K562 (cell line): ENCODE results near the gene NAT14. TPM values are rescaled to one million over a fixed set of nuclear protein-coding genes. Genes with fewer than 3 reads are reported as not detected.

ENCODE experiments used
- DPF2 ChIP-seq: fragments of 450-650 bp; IDR thresholded peaks from 2 replicates; pipeline ENCODE4 v1.6.1; 2016
- KDM4B ChIP-seq, 2 experiments: fragments of 450-650 bp in 1 of 2; sonication (generic) in 1 of 2; IDR thresholded peaks; 2 replicates each; pipeline ENCODE4 v1.6.1; 2016 to 2017; ENCODE audit warnings: borderline replicate concordance in 2 of 2, antibody characterized with exemption in 1 of 2, low read depth in 1 of 2, mild to moderate bottlenecking in 1 of 2
- SMARCC2 ChIP-seq: fragments of 450-650 bp; IDR thresholded peaks from 2 replicates; pipeline ENCODE4 v1.6.1; 2017; ENCODE audit warnings: antibody characterized with exemption, moderate library complexity, mild to moderate bottlenecking, low read depth
- ZNF75A ChIP-seq: fragments of 450-650 bp; formaldehyde crosslinking; IDR thresholded peaks from 2 replicates; pipeline ENCODE4 v1.4.0; 2020; ENCODE audit warnings: mild to moderate bottlenecking
- polyA plus RNA-seq, 8 experiments: library from polyadenylated mRNA; depleted of rRNA in 4 of 8; stranded (reverse) in 5 of 8; unstranded in 3 of 8; fragments of >200 nt; fragmentation: Nextera tagmentation in 2 of 8; fragmentation: Illumina TruSeq in 1 of 8; extraction: Ambion mirVana in 2 of 8; extraction: Trizol in 1 of 8; gene quantifications; 2 replicates each; pipeline versions ENCODE4 v1.2.1 to v1.2.3, GENCODE V29; 2011 to 2014; ENCODE audit warnings: inconsistent platforms in 1 of 8, missing spikeins in 1 of 8
- total RNA-seq, 7 experiments: library from RNA; depleted of rRNA in 6 of 7; stranded (reverse); fragments of >200 nt in 6 of 7; fragmentation: Illumina TruSeq in 2 of 7; extraction: Trizol in 2 of 7; gene quantifications; 2 replicates each; pipeline versions ENCODE4 v1.2.1 to v1.2.3, GENCODE V29; 2011 to 2021; ENCODE audit warnings: low replicate concordance in 1 of 7
- TF ChIP-seq, protein P1 (sequence below): fragments of 450-650 bp; IDR thresholded peaks from 2 replicates; pipeline ENCODE4 v1.7.1; 2018; ENCODE audit warnings: mild to moderate bottlenecking, low read depth; ENCODE audit not compliant: partially characterized antibody
- TF ChIP-seq, protein P2 (sequence below): fragments of 450-650 bp; IDR thresholded peaks from 2 replicates; pipeline ENCODE4 v1.6.1; 2016; ENCODE audit warnings: mild to moderate bottlenecking, moderate library complexity

NAT14 gene
- total and polyA plus RNA-seq, 9 of the 15 experiments (the other 6 are each of a cell fraction or from before 2014, with no cell fraction given), result 2.4 to 77.0 (median 26.7) TPM

DNA sequence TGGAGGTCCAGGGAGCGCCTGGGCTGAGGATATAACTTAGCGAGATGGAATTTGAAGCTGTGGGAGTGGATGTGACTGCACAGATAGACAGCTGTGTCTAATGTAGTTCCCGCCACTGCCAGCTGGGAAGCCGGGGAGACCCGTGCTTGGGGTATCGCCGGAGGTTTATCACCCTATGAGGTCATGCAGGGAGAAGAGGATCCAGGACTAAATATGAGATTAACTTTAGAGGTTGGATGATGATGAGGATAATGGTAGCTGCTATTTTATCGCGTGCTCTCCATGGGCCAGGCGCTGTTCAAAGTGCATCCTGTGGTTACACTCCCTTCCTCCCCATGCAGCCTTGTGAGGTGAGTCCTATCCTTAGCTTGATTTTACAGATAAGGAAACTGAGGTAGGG lies 23.1 kb downstream of the NAT14 start (continued):
- TF ChIP-seq, protein P1, sequence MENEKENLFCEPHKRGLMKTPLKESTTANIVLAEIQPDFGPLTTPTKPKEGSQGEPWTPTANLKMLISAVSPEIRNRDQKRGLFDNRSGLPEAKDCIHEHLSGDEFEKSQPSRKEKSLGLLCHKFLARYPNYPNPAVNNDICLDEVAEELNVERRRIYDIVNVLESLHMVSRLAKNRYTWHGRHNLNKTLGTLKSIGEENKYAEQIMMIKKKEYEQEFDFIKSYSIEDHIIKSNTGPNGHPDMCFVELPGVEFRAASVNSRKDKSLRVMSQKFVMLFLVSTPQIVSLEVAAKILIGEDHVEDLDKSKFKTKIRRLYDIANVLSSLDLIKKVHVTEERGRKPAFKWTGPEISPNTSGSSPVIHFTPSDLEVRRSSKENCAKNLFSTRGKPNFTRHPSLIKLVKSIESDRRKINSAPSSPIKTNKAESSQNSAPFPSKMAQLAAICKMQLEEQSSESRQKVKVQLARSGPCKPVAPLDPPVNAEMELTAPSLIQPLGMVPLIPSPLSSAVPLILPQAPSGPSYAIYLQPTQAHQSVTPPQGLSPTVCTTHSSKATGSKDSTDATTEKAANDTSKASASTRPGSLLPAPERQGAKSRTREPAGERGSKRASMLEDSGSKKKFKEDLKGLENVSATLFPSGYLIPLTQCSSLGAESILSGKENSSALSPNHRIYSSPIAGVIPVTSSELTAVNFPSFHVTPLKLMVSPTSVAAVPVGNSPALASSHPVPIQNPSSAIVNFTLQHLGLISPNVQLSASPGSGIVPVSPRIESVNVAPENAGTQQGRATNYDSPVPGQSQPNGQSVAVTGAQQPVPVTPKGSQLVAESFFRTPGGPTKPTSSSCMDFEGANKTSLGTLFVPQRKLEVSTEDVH, result no peak
- TF ChIP-seq DPF2 (no peak), KDM4B (IDR thresholded peaks at IDR 0.05; ENCODE audit: borderline replicate concordance in 2 of 2, low read depth in 1 of 2) (no peak), ZNF75A (CRISPR knock-in tag) (no peak), SMARCC2 (no peak)
- TF ChIP-seq, protein P2, sequence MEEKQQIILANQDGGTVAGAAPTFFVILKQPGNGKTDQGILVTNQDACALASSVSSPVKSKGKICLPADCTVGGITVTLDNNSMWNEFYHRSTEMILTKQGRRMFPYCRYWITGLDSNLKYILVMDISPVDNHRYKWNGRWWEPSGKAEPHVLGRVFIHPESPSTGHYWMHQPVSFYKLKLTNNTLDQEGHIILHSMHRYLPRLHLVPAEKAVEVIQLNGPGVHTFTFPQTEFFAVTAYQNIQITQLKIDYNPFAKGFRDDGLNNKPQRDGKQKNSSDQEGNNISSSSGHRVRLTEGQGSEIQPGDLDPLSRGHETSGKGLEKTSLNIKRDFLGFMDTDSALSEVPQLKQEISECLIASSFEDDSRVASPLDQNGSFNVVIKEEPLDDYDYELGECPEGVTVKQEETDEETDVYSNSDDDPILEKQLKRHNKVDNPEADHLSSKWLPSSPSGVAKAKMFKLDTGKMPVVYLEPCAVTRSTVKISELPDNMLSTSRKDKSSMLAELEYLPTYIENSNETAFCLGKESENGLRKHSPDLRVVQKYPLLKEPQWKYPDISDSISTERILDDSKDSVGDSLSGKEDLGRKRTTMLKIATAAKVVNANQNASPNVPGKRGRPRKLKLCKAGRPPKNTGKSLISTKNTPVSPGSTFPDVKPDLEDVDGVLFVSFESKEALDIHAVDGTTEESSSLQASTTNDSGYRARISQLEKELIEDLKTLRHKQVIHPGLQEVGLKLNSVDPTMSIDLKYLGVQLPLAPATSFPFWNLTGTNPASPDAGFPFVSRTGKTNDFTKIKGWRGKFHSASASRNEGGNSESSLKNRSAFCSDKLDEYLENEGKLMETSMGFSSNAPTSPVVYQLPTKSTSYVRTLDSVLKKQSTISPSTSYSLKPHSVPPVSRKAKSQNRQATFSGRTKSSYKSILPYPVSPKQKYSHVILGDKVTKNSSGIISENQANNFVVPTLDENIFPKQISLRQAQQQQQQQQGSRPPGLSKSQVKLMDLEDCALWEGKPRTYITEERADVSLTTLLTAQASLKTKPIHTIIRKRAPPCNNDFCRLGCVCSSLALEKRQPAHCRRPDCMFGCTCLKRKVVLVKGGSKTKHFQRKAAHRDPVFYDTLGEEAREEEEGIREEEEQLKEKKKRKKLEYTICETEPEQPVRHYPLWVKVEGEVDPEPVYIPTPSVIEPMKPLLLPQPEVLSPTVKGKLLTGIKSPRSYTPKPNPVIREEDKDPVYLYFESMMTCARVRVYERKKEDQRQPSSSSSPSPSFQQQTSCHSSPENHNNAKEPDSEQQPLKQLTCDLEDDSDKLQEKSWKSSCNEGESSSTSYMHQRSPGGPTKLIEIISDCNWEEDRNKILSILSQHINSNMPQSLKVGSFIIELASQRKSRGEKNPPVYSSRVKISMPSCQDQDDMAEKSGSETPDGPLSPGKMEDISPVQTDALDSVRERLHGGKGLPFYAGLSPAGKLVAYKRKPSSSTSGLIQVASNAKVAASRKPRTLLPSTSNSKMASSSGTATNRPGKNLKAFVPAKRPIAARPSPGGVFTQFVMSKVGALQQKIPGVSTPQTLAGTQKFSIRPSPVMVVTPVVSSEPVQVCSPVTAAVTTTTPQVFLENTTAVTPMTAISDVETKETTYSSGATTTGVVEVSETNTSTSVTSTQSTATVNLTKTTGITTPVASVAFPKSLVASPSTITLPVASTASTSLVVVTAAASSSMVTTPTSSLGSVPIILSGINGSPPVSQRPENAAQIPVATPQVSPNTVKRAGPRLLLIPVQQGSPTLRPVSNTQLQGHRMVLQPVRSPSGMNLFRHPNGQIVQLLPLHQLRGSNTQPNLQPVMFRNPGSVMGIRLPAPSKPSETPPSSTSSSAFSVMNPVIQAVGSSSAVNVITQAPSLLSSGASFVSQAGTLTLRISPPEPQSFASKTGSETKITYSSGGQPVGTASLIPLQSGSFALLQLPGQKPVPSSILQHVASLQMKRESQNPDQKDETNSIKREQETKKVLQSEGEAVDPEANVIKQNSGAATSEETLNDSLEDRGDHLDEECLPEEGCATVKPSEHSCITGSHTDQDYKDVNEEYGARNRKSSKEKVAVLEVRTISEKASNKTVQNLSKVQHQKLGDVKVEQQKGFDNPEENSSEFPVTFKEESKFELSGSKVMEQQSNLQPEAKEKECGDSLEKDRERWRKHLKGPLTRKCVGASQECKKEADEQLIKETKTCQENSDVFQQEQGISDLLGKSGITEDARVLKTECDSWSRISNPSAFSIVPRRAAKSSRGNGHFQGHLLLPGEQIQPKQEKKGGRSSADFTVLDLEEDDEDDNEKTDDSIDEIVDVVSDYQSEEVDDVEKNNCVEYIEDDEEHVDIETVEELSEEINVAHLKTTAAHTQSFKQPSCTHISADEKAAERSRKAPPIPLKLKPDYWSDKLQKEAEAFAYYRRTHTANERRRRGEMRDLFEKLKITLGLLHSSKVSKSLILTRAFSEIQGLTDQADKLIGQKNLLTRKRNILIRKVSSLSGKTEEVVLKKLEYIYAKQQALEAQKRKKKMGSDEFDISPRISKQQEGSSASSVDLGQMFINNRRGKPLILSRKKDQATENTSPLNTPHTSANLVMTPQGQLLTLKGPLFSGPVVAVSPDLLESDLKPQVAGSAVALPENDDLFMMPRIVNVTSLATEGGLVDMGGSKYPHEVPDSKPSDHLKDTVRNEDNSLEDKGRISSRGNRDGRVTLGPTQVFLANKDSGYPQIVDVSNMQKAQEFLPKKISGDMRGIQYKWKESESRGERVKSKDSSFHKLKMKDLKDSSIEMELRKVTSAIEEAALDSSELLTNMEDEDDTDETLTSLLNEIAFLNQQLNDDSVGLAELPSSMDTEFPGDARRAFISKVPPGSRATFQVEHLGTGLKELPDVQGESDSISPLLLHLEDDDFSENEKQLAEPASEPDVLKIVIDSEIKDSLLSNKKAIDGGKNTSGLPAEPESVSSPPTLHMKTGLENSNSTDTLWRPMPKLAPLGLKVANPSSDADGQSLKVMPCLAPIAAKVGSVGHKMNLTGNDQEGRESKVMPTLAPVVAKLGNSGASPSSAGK, result no peak
